GM04503 (cell line): ENCODE results near the gene BRPF1.
A peak's percentile ranks its signal among the peaks of the same experiment; 100 is the strongest.

ENCODE experiments used
- DNase-seq: peaks from one replicate; pipeline ENCODE4 v3.0.0-alpha.2; 2012; ENCODE audit warnings: low read depth

The BRPF1 gene

GRCh38 chr3:9787714-9788113 is 56.2 kb downstream of the BRPF1 start:
- DNase-seq = no peak

GRCh38 chr3:9791127-9791526 is 59.6 kb downstream of the BRPF1 start:
- DNase-seq = no peak

- no peak for DNase-seq
These were observed 60.4 kb downstream of the BRPF1 start for GRCh38 chr3:9791790-9792404.

DNA sequence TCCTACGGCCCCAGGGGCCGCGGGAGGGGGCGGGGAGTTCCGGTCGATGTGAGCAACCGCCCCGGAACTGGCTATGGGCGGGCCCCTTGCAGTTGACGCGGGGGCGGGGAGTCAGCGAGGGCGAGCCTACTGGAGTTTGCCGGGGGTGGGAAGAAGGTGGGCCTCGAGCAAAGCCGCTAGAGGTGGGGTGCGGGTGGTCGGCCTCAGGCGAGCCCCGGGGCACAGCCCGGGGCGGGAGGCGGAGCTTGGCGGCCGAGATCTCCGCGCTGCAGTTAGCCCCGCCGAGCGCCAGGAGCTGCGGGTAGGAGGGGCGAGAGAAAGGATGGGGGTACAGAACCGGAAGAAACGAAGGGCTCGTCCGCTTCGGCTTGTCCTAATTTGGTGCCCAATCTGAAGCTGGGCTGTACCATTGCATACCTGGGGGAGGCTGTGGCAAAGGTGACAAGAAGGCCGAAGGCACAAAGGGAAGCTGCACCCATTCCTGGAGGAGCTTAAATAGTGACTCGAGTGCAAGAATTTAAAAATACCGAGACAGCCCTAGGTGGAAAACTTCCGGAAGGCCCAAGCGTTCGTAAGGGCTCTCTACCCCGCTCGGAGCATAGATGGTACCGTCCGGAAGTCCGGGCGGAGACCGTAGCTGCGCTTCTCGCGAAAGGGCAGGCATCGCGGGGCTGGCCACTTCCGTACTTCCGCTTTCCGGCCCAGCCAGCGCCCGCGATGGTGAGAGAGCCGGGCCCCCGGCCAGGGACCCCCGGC is 61.0 kb downstream of the BRPF1 start, which contains the start of the genes ARPC4 and TADA3:
Gene ARPC4 (plus strand): TSS at position 678 of the 756 bp plus-strand sequence. CDS start 40 bp downstream, at position 718.
Gene TADA3 (minus strand): TSS at position 69 of the 756 bp plus-strand sequence. CDS start 1,007 bp downstream, outside the sequence.
- peak; percentile 84 for DNase-seq

GRCh38 chr3:9793161-9793781 is 61.7 kb downstream of the BRPF1 start:
- DNase-seq = no peak

GRCh38 chr3:9794400-9794799 is 62.9 kb downstream of the BRPF1 start:
- DNase-seq = no peak

GRCh38 chr3:9795207-9795606 is 63.7 kb downstream of the BRPF1 start:
- DNase-seq = no peak

DNA sequence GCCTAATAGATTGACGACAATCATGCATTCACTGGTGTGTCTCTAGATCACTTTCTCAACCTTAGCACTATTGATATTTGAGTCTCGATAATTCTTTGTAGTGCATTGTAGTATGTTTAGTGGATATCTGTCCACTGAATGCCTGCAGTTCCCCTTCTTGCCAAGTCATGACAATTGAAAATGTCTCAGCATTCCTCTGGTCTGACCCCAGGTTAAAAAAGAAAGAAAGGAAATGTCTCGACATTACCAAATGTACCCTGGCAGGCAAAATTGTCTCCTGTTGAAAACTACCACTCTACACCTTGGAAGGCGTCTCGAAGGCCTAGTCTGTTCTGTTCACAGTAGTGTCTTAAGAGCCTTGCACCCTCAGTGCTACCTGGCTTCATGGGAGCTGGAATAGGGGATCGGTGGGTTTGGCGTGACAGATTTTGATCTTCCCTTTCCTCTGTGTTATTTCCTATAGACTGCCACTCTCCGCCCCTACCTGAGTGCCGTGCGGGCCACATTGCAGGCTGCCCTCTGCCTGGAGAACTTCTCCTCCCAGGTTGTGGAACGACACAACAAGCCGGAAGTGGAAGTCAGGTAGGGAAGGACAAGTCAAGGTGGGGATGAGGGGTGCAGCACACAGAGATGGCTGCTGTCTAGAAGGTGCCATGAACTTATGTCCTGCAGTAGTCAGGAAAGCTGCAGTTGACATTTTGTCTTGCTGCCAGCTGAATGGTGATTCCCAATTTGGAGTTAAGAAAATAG is 65.8 kb downstream of the BRPF1 start:
- DNase-seq = no peak
